Aorta (tissue), 5 donors: ENCODE measurements around the gene NEMF. TPM values are rescaled to one million over a fixed set of nuclear protein-coding genes. Genes with fewer than 3 reads are reported as not detected.
A peak's percentile ranks its signal among the peaks of the same experiment; 100 is the strongest.

ENCODE experiments used
- ATAC-seq: fragments of 200-7000 bp; cut with Tn5 transposase; one replicate; pipeline ENCODE4 v1.9.1; 2022; ENCODE audit warnings: moderate library complexity; ENCODE audit not compliant: low FRiP score
- DNase-seq, 2 donors: peaks; one replicate each; pipeline ENCODE4 v3.0.0-alpha.2; 2020
- H3K27ac ChIP-seq, 2 donors: one replicate each; pipeline ENCODE4 v1.5.1; 2013; ENCODE audit warnings: low read length in 2 of 2, mild to moderate bottlenecking in 2 of 2, moderate library complexity in 2 of 2, control low read depth in 1 of 2, inconsistent platforms in 1 of 2, low read depth in 1 of 2
- H3K27me3 ChIP-seq, 2 donors: one replicate each; pipeline ENCODE4 v1.6.1; 2013; ENCODE audit warnings: control low read depth in 1 of 2, low read length in 1 of 2, mild to moderate bottlenecking in 1 of 2, moderate library complexity in 1 of 2; ENCODE audit not compliant: insufficient read depth in 2 of 2, control insufficient read depth in 1 of 2
- H3K36me3 ChIP-seq, 2 donors: one replicate each; pipeline ENCODE4 v1.6.1; 2013; ENCODE audit warnings: control low read depth in 1 of 2, low read length in 1 of 2, mild to moderate bottlenecking in 1 of 2; ENCODE audit not compliant: insufficient read depth in 2 of 2, control insufficient read depth in 1 of 2
- H3K4me1 ChIP-seq, 2 donors: one replicate each; pipeline ENCODE4 v1.6.1; 2013; ENCODE audit warnings: low read length in 2 of 2, control low read depth in 1 of 2, mild to moderate bottlenecking in 1 of 2, moderate library complexity in 1 of 2; ENCODE audit not compliant: insufficient read depth in 2 of 2, control insufficient read depth in 1 of 2
- H3K4me3 ChIP-seq, 2 donors: one replicate each; pipeline ENCODE4 v1.5.1; 2013; ENCODE audit warnings: low read length in 2 of 2, control low read depth in 1 of 2, mild to moderate bottlenecking in 1 of 2
- H3K9me3 ChIP-seq: one replicate; pipeline ENCODE4 v1.6.1; 2013; ENCODE audit warnings: mild to moderate bottlenecking, low read length; ENCODE audit not compliant: control insufficient read depth
- WGBS, 2 donors: extraction: QIAGEN DNeasy Blood & Tissue Kit; methylation state at CpG; one replicate each; pipeline ENCODE4 v1.1.7; 2013; 5-methylcytosine and 5-hydroxymethylcytosine counted together
- intact Hi-C, 2 donors: fragments of 100-400 bp; cut with DNase I; formaldehyde crosslinking; loops; one replicate each; pipeline versions ENCODE4 v1.14.2 to v1.15.0; 2022
- polyA plus RNA-seq, 2 donors: library from polyadenylated mRNA; stranded (reverse); fragments of 200-250 nt; gene quantifications; one replicate each; pipeline ENCODE4 v1.2.3, GENCODE V29; 2013
- total RNA-seq, 2 donors: library from RNA; stranded (reverse); fragmentation: NEBNext Ultra II Directional; extraction: Animal tissue kit (Norgen Biotek cat#: 25700); gene quantifications; one replicate each; pipeline ENCODE4 v1.2.1, GENCODE V29; 2021
- donor health status: healthy with polysubstance abuse.
- donor health status: Bipolar disorder and iron deficiency.
- donor health status: DM: no; HTN: no; CAD: no.
- donor health status: DM: no; HTN: no; CAD: no.
- donor health status: DM: yes; HTN: yes; CAD: no.

The NEMF gene
- total and polyA plus RNA-seq, 4 donors, result 27.2 to 75.8 (median 52.7) TPM

DNA sequence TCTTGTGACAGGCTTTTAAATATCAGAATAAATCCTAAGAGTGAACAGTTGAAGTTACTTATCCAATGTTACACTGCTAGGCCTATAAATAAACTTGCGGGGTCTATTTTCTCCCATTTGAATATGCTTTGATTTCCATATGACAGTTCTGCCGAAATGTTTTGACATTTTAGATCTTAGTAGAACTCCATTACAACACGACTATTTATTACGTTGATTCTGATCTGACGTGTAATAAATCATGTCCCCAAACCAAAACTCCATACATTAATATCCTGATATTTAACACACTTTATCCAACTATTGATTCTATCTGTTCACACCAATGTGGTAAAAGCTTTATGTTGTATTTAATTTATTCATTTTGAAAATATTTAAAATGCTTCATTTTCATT lies 16.1 kb upstream of the NEMF start:
- ATAC-seq (no peak), DNase-seq (no peak)
- Histone ChIP-seq H3K4me1 (no peaks in the 10 kb centered on the region), H3K4me3 (peak overlapping the region; percentile 43 to 50), H3K9me3 (no peaks in the 10 kb centered on the region), H3K27me3 (no peaks in the 10 kb centered on the region), H3K27ac (no peak overlapping the region), H3K36me3 (no peaks in the 10 kb centered on the region)
- WGBS, 2 donors, result 32 to 36% methylated on average over 5 of the region's 5 CpGs
- intact Hi-C loops, result loop anchor here (2.0 to 10.0 kb wide), 4 partner anchors 132 to 666 kb away; partner anchors contain the start of gene MAP4K5 (in 1 of the 2)

DNA sequence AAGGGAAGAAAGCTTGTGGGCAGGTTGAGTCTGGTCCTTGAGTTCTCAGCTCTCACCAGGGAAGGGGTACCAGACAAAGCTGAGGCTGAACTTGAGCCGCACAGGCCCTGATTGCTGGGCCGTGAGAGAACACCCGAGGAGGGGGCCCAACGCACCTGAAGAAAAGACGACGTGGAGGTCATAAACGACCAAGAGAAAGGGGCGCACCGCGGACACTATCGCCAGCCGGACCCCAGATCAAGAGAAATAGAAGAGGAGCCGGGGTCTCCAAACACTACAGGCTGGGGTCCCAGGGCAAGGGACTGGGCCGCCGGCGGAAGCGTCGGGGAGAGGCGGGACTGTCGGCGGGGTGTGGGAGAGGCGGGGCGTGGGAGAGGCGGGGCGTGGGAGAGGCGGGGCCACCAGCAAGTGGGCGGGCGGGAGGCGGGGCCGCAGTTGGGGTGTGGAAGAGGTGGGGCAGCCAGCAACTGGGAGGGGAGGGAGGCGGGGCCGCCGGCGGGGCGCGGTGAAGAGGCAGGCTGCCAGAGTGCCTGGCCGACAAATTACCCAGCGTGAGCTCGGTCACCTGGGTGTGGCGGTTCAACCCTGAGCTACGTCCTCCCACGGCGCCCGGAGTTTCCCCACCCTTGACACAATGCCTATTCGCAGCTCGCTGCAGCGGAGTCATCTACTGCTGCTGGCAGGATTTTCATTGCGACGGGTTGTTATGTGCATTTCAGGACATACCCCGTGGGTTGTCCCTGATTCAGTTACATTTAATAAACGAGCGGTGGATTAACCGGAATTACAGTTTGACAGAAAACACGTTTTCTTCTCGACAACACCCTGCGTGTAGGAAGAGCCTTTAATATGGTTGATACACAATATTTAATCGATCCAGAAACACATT lies 15.5 kb upstream of the NEMF start:
- intact Hi-C loops, result loop anchor here (2.0 to 10.0 kb wide), 4 partner anchors 133 to 667 kb away; partner anchors contain the start of gene MAP4K5 (in 1 of the 2)
- H3K36me3 ChIP-seq, result no peaks in the 10 kb centered on the region
- DNase-seq (peak; percentile 98 to 99), ATAC-seq (peak; percentile 97)
- no peaks in the 10 kb centered on the region for H3K4me1 ChIP-seq
- WGBS, 2 donors, result 1% methylated on average over 51 to 57 of the region's 57 CpGs
- H3K27me3 ChIP-seq, result no peaks in the 10 kb centered on the region
- H3K4me3 ChIP-seq, result peak overlapping the region; percentile 43 to 50
- H3K9me3 ChIP-seq, result no peaks in the 10 kb centered on the region
- peak overlapping the region; percentile 53 to 85 for H3K27ac ChIP-seq

DNA sequence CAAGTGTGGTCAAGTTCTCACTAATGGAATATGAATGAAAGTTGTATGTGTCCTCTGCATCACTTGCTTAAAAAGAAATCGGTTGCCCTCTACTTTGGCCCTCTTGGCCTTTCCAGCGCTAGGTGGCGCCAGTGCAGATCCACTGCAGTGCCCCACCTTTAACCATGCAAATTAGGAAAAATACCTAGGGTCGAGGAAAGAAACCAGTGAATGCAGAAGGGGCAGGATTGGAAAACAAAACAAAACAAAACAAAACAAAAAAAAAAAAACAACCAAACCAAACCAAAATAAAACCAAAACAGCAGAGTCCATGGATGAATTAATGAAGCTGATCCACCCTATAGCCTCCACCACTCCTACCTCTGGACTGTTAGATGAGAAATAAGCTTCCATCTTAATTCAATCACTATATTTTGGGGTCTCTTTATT lies 12.9 kb upstream of the NEMF start:
- H3K36me3 ChIP-seq, result no peaks in the 10 kb centered on the region
- H3K4me1 ChIP-seq, result no peaks in the 10 kb centered on the region
- WGBS, 2 donors, result 0% methylated on average over 4 of the region's 4 CpGs
- intact Hi-C loops, result loop anchor here (5.0 to 10.0 kb wide), 3 partner anchors 197 to 669 kb away; partner anchors contain the start of gene MAP4K5 (in 1 of the 2)
- H3K27ac ChIP-seq, result peak overlapping the region in 1 of 2 donors; percentile 11
- no peak overlapping the region for H3K4me3 ChIP-seq
- H3K27me3 ChIP-seq, result no peaks in the 10 kb centered on the region
- ATAC-seq (no peak), DNase-seq (peak; percentile 84 to 92)
- H3K9me3 ChIP-seq, result no peaks in the 10 kb centered on the region

DNA sequence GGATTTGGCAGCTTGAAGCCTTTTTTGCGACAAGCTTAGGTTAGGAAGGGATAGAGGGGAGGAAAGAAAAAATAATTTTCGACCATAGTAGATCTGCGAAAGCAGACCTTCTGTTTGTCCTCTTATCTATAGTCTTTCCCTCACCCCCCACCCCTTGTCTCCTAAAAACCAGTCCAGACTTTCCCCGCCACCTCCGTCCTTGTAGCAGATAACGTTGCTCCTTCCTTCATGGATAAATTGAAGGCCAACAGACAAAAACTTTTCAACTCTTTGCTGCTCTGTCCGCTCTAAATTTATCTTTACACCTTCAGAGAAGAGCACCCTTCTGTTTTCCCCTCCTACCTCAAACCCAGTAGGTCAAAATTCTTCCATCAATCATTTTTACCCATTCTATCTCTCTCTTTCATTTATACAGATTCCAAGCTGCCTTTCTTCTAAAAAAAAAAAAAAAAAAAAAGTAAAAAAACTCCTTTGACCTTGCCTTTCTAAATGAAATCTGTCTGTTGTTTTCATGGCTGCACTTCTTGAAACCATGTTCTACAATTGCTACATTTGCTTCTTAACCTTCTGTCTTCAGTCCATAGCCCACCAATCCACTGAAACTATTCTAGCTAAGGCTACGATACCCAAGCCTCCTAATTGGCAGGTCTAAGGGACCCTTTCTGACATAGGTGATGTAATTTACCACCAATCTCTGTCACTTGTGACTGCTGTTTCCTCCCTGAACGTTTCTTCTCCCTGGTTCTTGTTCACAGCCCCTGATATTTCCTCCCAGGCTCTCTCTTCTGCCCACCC lies 11.1 kb upstream of the NEMF start:
- no peaks in the 10 kb centered on the region for H3K27me3 ChIP-seq
- H3K27ac ChIP-seq, result peak overlapping the region; percentile 97
- H3K4me1 ChIP-seq, result no peaks in the 10 kb centered on the region
- peak overlapping the region; percentile 88 to 95 for H3K4me3 ChIP-seq
- no peaks in the 10 kb centered on the region for H3K36me3 ChIP-seq
- intact Hi-C loops, result loop anchor here in 1 of 2 donors (5.0 to 10.0 kb wide), 2 partner anchors 244 to 671 kb away; partner anchors contain the start of gene MAP4K5
- H3K9me3 ChIP-seq, result no peaks in the 10 kb centered on the region
- WGBS, 2 donors, result 12 to 13% methylated on average over 9 of the region's 9 CpGs
- ATAC-seq (no peak), DNase-seq (no peak)

DNA sequence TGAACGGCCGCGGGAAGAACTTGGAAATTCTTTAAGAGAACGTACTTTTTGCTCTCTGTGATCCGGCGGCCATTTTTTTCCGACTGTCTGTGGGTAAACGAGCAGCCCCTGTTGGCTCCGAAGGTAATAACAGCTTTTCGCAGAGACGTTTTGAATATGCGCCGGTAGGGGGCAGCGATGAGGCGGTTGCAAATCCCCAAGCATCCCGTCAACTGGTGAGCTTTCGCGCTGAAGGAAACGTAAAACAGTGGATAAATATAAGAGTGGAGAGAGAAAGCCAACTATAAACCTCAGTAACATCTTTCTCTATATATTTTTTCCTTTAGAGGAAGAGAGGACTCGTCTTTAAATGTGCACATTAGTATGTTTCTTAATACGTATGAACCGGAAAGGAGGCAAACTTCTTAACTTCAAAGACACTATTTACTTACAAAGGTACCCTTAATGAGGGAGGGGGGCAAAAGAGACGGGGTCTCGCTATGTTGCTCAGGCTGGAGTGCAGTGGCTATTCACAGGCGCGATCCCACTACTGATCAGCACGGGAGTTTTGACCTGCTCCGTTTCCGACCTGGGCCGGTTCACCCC lies 9.6 kb upstream of the NEMF start:
- Histone ChIP-seq H3K27me3 (no peaks in the 10 kb centered on the region), H3K4me1 (no peaks in the 10 kb centered on the region), H3K9me3 (no peaks in the 10 kb centered on the region), H3K4me3 (peak overlapping the region; percentile 55 to 99), H3K36me3 (no peaks in the 10 kb centered on the region), H3K27ac (peak overlapping the region; percentile 99 to 100)
- intact Hi-C loops, result loop anchor here in 1 of 2 donors (5.0 to 10.0 kb wide), 2 partner anchors 245 to 673 kb away; partner anchors contain the start of gene MAP4K5
- WGBS, 2 donors, result 0 to 1% methylated on average over 27 to 29 of the region's 30 CpGs
- peak; percentile 87 to 93 for DNase-seq
- peak; percentile 94 for ATAC-seq

DNA sequence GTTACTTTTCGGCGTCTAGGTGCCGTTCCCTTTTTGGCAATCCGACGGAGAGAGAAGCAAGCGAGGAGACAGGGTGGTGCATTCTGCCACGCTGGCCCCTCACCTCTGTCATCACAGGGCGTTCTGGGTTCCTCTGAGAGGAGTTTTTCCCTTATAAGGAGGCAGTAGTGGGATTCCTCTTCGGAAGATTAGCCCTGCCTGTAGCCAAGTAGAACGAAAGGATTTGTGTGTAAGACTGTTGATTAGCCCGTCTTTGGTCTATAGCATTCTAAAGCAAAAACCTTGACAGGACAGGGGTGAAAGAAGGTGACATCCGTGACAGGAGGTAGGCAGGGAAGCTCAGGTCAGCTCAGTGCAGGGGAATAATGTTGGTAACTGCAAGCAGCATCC lies 9.1 kb upstream of the NEMF start:
- H3K36me3 ChIP-seq, result no peaks in the 10 kb centered on the region
- no peaks in the 10 kb centered on the region for H3K4me1 ChIP-seq
- intact Hi-C loops, result loop anchor here in 1 of 2 donors (5.0 to 10.0 kb wide), 2 partner anchors 246 to 673 kb away; partner anchors contain the start of gene MAP4K5
- H3K27me3 ChIP-seq, result no peaks in the 10 kb centered on the region
- WGBS, 2 donors, result 0% methylated on average over 12 of the region's 12 CpGs
- ATAC-seq (peak; percentile 61), DNase-seq (peak; percentile 74 to 80)
- peak overlapping the region; percentile 55 to 99 for H3K4me3 ChIP-seq
- H3K27ac ChIP-seq, result peak overlapping the region; percentile 99 to 100
- no peaks in the 10 kb centered on the region for H3K9me3 ChIP-seq

DNA sequence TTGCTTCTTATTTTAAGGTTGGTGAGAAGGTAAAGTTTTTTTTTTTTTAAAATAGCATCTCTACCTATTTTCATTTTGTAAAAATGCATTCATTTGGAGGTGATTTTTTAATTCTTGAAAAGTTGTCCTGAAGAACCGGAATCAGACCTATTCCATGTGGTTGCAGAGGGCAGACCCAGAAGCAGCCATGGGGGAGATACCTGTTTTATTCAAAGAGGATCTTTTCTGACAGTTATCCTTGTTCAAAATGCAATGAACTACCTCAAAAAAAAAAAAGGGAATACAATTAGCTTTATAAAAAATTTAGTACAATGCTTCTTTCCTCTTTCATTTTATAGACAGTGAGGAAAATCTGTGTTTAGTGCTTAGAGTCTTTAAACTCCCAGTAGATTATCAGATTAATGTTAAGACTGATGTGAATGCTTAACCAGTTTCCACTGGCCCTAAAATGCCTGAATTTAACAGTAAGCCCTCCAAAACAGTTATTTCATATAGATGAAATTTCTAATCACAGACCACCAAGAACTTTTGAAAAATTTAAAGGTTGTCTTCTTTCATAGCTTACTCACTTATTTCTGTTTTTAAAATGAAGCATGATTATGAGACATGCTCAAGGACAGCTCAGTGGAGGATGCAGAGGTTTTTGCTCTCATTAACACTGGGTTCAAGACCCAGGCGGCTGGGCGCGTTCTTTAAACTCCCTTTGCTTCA lies 8.6 kb upstream of the NEMF start:
- H3K4me3 ChIP-seq, result peak overlapping the region; percentile 55 to 99
- H3K36me3 ChIP-seq, result no peaks in the 10 kb centered on the region
- WGBS, 2 donors, result 16% methylated on average over 4 of the region's 4 CpGs
- DNase-seq (no peak), ATAC-seq (no peak)
- no peaks in the 10 kb centered on the region for H3K4me1 ChIP-seq
- no peaks in the 10 kb centered on the region for H3K27me3 ChIP-seq
- intact Hi-C loops, result loop anchor here in 1 of 2 donors (5.0 to 10.0 kb wide), 2 partner anchors 246 to 674 kb away; partner anchors contain the start of gene MAP4K5
- H3K9me3 ChIP-seq, result no peaks in the 10 kb centered on the region
- peak overlapping the region; percentile 99 to 100 for H3K27ac ChIP-seq
